Lower leg skin (tissue), 3 donors: Measurements from ENCODE around the gene CCK.

ENCODE experiments used
- POLR2A ChIP-seq, 2 donors: fragments of 450-650 bp; IDR thresholded peaks; one replicate each; pipeline ENCODE4 v1.6.1; 2016 to 2017; ENCODE audit warnings: antibody characterized with exemption in 2 of 2, mild to moderate bottlenecking in 1 of 2, moderate library complexity in 1 of 2
- TF ChIP-seq, protein P1 (sequence below), 3 donors: fragments of 450-650 bp; IDR thresholded peaks; one replicate each; pipeline ENCODE4 v1.5.1; 2016; ENCODE audit warnings: antibody characterized with exemption in 3 of 3, mild to moderate bottlenecking in 3 of 3, moderate library complexity in 2 of 3

DNA sequence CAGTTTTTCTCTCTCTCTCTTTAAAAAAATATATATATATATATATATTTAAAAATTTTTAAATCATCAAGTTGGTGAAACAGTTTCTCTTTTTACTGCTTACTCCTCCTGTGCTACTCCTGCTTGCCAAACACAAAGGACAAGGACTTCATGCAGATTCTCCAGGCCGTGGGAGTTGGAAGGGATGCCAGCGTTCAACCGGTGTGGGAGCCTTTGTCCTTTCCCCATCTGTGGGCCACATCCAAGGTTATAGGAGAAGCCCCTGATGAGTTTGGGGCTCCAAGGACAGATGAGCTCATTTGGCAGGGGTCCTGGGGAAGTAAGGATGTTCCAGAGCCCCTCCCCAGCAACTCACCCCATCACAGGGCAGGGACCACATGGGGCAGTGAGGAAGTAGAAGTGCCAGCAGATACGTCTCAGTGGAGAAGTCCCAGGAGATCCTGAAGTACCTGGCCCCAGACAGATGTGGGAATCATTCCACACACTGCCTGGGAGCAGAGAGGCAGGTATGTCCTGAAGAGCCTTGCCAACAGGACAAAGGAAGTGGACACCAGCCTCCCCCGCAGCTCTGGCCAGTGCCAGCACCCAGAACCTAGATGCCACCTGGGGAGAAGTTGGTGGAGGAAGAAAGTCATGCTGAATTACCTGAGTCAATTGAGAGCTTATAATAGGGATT lies 36.6 kb downstream of the CCK start:
- no peak for TF ChIP-seq POLR2A (IDR thresholded peaks at IDR 0.05)
- TF ChIP-seq, protein P1, sequence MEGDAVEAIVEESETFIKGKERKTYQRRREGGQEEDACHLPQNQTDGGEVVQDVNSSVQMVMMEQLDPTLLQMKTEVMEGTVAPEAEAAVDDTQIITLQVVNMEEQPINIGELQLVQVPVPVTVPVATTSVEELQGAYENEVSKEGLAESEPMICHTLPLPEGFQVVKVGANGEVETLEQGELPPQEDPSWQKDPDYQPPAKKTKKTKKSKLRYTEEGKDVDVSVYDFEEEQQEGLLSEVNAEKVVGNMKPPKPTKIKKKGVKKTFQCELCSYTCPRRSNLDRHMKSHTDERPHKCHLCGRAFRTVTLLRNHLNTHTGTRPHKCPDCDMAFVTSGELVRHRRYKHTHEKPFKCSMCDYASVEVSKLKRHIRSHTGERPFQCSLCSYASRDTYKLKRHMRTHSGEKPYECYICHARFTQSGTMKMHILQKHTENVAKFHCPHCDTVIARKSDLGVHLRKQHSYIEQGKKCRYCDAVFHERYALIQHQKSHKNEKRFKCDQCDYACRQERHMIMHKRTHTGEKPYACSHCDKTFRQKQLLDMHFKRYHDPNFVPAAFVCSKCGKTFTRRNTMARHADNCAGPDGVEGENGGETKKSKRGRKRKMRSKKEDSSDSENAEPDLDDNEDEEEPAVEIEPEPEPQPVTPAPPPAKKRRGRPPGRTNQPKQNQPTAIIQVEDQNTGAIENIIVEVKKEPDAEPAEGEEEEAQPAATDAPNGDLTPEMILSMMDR (IDR thresholded peaks at IDR 0.05): no peak
